ENCODE measurements around the gene C2orf68.
"Not testable (repeated sequence)": the region's sequence is repeated elsewhere in the genome, so short reads cannot be mapped to it uniquely, and the experiment has no call there.

Gene C2orf68

GRCh38 chr2:85597241-85597640 is 14.6 kb downstream of the C2orf68 start:
- DNase-seq: no peak

- DNase-seq: no peak
Measured at GRCh38 chr2:85596486-85597143, 15.3 kb downstream of the C2orf68 start.

GRCh38 chr2:85596026-85596333 is 15.9 kb downstream of the C2orf68 start:
- DNase-seq: no peak

- DNase-seq: peak; percentile 96
Measured at GRCh38 chr2:85595301-85596025, 16.4 kb downstream of the C2orf68 start, which contains the start of gene RNF181. RNF181 (plus strand) TSS chr2:85595745; CDS start chr2:85595764, 19 bp downstream.

- DNase-seq: no peak
Measured at GRCh38 chr2:85594715-85595300, 17.1 kb downstream of the C2orf68 start.

GRCh38 chr2:85593023-85593422 is 18.8 kb downstream of the C2orf68 start:
- no peak for DNase-seq

- DNase-seq: not testable (repeated sequence)
Measured at GRCh38 chr2:85592299-85592698, 19.6 kb downstream of the C2orf68 start.

GRCh38 chr2:85591563-85591962 is 20.3 kb downstream of the C2orf68 start:
- no peak for DNase-seq

GRCh38 chr2:85590950-85591349 is 20.9 kb downstream of the C2orf68 start:
- DNase-seq: no peak

GRCh38 chr2:85589982-85590791 is 21.7 kb downstream of the C2orf68 start:
- no peak for DNase-seq

- no peak for DNase-seq
Measured at GRCh38 chr2:85589181-85589580, 22.7 kb downstream of the C2orf68 start.

GRCh38 chr2:85588645-85589044 is 23.2 kb downstream of the C2orf68 start:
- DNase-seq: no peak

GRCh38 chr2:85588236-85588635 is 23.6 kb downstream of the C2orf68 start:
- no peak for DNase-seq

- no peak for DNase-seq
Measured at GRCh38 chr2:85585781-85586105, 26.1 kb downstream of the C2orf68 start.

GRCh38 chr2:85584857-85585780 is 26.7 kb downstream of the C2orf68 start:
- peak; percentile 22 for DNase-seq

- no peak for DNase-seq
Measured at GRCh38 chr2:85584354-85584856, 27.5 kb downstream of the C2orf68 start, which contains the start of gene VAMP5. VAMP5 (plus strand) TSS chr2:85584431; CDS start chr2:85584491, 60 bp downstream.

- DNase-seq: peak; percentile 58
Measured at GRCh38 chr2:85583667-85584353, 28.1 kb downstream of the C2orf68 start.

- no peak for DNase-seq
Measured at GRCh38 chr2:85582492-85582891, 29.4 kb downstream of the C2orf68 start.

GRCh38 chr2:85580206-85580605 is 31.7 kb downstream of the C2orf68 start:
- DNase-seq: no peak

- DNase-seq: no peak
Measured at GRCh38 chr2:85579266-85579935, 32.5 kb downstream of the C2orf68 start.

Data from CD4-positive, alpha-beta T cell treated with Interleukin-17A for 1 hour (primary cell).